ENCODE results near the gene TGM6. TPM values are rescaled to one million over a fixed set of nuclear protein-coding genes. Genes with fewer than 3 reads are reported as not detected.

TGM6 gene
- total and polyA plus RNA-seq, 9 donors, result not detected

GRCh38 chr20:2446845-2447244 lies 66.1 kb downstream of the TGM6 start:
- H3K4me1 ChIP-seq (ENCODE audit: insufficient read depth), result no peaks in the 10 kb centered on the region
- no peaks in the 10 kb centered on the region for H3K9me3 ChIP-seq
- no peaks in the 10 kb centered on the region for H3K27me3 ChIP-seq
- DNase-seq, result no peak
- intact Hi-C loops (cut with DNase I), result loop anchor here in 1 of 4 donors (5.0 kb wide), 1 partner anchor 515 kb away; no protein-coding TSS in a partner anchor
- no peak for TF ChIP-seq POLR2A (IDR thresholded peaks at IDR 0.05)
- no peak for TF ChIP-seq EP300 (IDR thresholded peaks at IDR 0.05)
- no peak for TF ChIP-seq CTCF (IDR thresholded peaks at IDR 0.05)
- H3K4me3 ChIP-seq, result no peak overlapping the region
- H3K27ac ChIP-seq, result no peak overlapping the region
- 60 to 62% (median 60%) methylated on average over 4 of the region's 4 CpGs for WGBS, 3 donors
- H3K36me3 ChIP-seq, result no peaks in the 10 kb centered on the region

GRCh38 chr20:2449386-2449785 lies 68.7 kb downstream of the TGM6 start:
- no peak overlapping the region for H3K27ac ChIP-seq
- DNase-seq, result no peak
- H3K4me1 ChIP-seq (ENCODE audit: insufficient read depth), result no peaks in the 10 kb centered on the region
- no peaks in the 10 kb centered on the region for H3K36me3 ChIP-seq
- WGBS, 3 donors, result 92 to 97% (median 96%) methylated on average over 1 of the region's 1 CpG
- H3K4me3 ChIP-seq, result no peak overlapping the region
- TF ChIP-seq POLR2A (IDR thresholded peaks at IDR 0.05) (no peak), CTCF (IDR thresholded peaks at IDR 0.05) (no peak), EP300 (IDR thresholded peaks at IDR 0.05) (no peak)
- H3K27me3 ChIP-seq, result no peaks in the 10 kb centered on the region
- intact Hi-C loops (cut with DNase I), result loop anchor here in 1 of 4 donors (5.0 kb wide), 1 partner anchor 517 kb away; no protein-coding TSS in a partner anchor
- H3K9me3 ChIP-seq, result no peaks in the 10 kb centered on the region

GRCh38 chr20:2451422-2451821 lies 70.7 kb downstream of the TGM6 start:
- DNase-seq, result no peak
- Histone ChIP-seq H3K4me3 (no peak overlapping the region), H3K27ac (no peak overlapping the region), H3K36me3 (no peaks in the 10 kb centered on the region), H3K9me3 (no peaks in the 10 kb centered on the region), H3K4me1 (ENCODE audit: insufficient read depth) (no peaks in the 10 kb centered on the region), H3K27me3 (no peaks in the 10 kb centered on the region)
- 74 to 82% (median 81%) methylated on average over 5 of the region's 5 CpGs for WGBS, 3 donors
- intact Hi-C loops (cut with DNase I), result no loop called here
- TF ChIP-seq POLR2A (IDR thresholded peaks at IDR 0.05) (no peak), EP300 (IDR thresholded peaks at IDR 0.05) (no peak), CTCF (IDR thresholded peaks at IDR 0.05) (no peak)

- intact Hi-C loops (cut with DNase I), result no loop called here
- 51 to 57% (median 54%) methylated on average over 8 of the region's 8 CpGs for WGBS, 3 donors
- H3K36me3 ChIP-seq, result no peaks in the 10 kb centered on the region
- no peaks in the 10 kb centered on the region for H3K27me3 ChIP-seq
- H3K4me1 ChIP-seq (ENCODE audit: insufficient read depth), result no peaks in the 10 kb centered on the region
- H3K9me3 ChIP-seq, result no peaks in the 10 kb centered on the region
- no peak overlapping the region for H3K27ac ChIP-seq
- H3K4me3 ChIP-seq, result no peak overlapping the region
- DNase-seq, result peak; percentile 34 to 57 (median 52)
- TF ChIP-seq CTCF (IDR thresholded peaks at IDR 0.05), result peak; percentile 21 to 29 (median 26)
- no peak for TF ChIP-seq POLR2A (IDR thresholded peaks at IDR 0.05)
These were observed 71.4 kb downstream of the TGM6 start for GRCh38 chr20:2451939-2452732.
